ENCODE data around the gene BTLA.

BTLA gene

GRCh38 chr3:112471596-112472325 lies 27.5 kb downstream of the BTLA start:
- DNase-seq (ENCODE audit: extremely low spot score) = no peak
- POLR2A ChIA-PET = no interaction called here
- no peak for TF ChIP-seq LEF1 (IDR thresholded peaks at IDR 0.05; ENCODE audit: borderline replicate concordance)
- no peak for TF ChIP-seq PKNOX1 (IDR thresholded peaks at IDR 0.05)
- TF ChIP-seq NFRKB (IDR thresholded peaks at IDR 0.05) = no peak
- TF ChIP-seq HDGF (IDR thresholded peaks at IDR 0.05; ENCODE audit: borderline replicate concordance) = no peak
- no peak for TF ChIP-seq ELF4 (IDR thresholded peaks at IDR 0.05)
- TF ChIP-seq TARDBP (IDR thresholded peaks at IDR 0.05) = no peak
- TF ChIP-seq FOXM1 (IDR thresholded peaks at IDR 0.05; ENCODE audit: borderline replicate concordance) = no peak
- no peak for TF ChIP-seq CTBP1 (IDR thresholded peaks at IDR 0.05; ENCODE audit: borderline replicate concordance)
- TF ChIP-seq BHLHE40 (IDR thresholded peaks at IDR 0.05; ENCODE audit: borderline replicate concordance) = no peak
- TF ChIP-seq SP1 (IDR thresholded peaks at IDR 0.05) = no peak
- TF ChIP-seq L3MBTL2 (conservative IDR thresholded peaks at IDR 0.05) = no peak
- no peak for TF ChIP-seq ARNT (IDR thresholded peaks at IDR 0.05)
- no peak for TF ChIP-seq SUZ12 (IDR thresholded peaks at IDR 0.05)
- CTCF ChIA-PET = no interaction called here

GRCh38 chr3:112470788-112471187 lies 28.5 kb downstream of the BTLA start:
- CTCF ChIA-PET = no interaction called here
- POLR2A ChIA-PET = no interaction called here
- no peak for TF ChIP-seq ARNT (IDR thresholded peaks at IDR 0.05)
- no peak for TF ChIP-seq CTBP1 (IDR thresholded peaks at IDR 0.05; ENCODE audit: borderline replicate concordance)
- TF ChIP-seq PKNOX1 (IDR thresholded peaks at IDR 0.05) = no peak
- TF ChIP-seq ELF4 (IDR thresholded peaks at IDR 0.05) = no peak
- TF ChIP-seq LEF1 (IDR thresholded peaks at IDR 0.05; ENCODE audit: borderline replicate concordance) = no peak
- TF ChIP-seq BHLHE40 (IDR thresholded peaks at IDR 0.05; ENCODE audit: borderline replicate concordance) = no peak
- TF ChIP-seq FOXK2 (IDR thresholded peaks at IDR 0.05) = no peak
- no peak for TF ChIP-seq HDGF (IDR thresholded peaks at IDR 0.05; ENCODE audit: borderline replicate concordance)
- TF ChIP-seq L3MBTL2 (conservative IDR thresholded peaks at IDR 0.05) = no peak
- TF ChIP-seq SP1 (IDR thresholded peaks at IDR 0.05) = no peak
- TF ChIP-seq ZNF384 (IDR thresholded peaks at IDR 0.05) = no peak
- no peak for TF ChIP-seq TARDBP (IDR thresholded peaks at IDR 0.05)
- no peak for TF ChIP-seq SUZ12 (IDR thresholded peaks at IDR 0.05)
- TF ChIP-seq NFRKB (IDR thresholded peaks at IDR 0.05) = no peak
- no peak for TF ChIP-seq FOXM1 (IDR thresholded peaks at IDR 0.05; ENCODE audit: borderline replicate concordance)
- no peak for TF ChIP-seq FOXA1 (IDR thresholded peaks at IDR 0.05)
- DNase-seq (ENCODE audit: extremely low spot score) = no peak

DNA sequence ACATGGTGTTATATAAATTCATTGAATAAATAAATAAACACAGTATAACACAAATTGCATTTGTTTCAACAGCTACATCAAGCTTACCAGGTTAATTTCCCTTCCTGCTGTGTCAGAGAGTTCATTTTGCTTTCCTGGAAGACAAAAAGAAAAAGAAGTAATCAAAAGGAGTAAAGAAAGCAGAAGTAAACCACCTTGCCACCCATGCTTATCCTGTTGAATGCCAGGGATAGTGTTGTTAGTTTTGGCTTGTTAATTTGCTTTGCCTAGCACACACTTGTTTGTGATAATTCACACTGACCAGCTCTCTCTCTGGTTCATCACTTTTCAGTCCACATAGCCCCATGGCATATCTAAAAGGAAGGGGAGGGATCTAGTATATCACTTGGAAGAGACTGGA lies 29.6 kb downstream of the BTLA start:
- TF ChIP-seq ELF4 (IDR thresholded peaks at IDR 0.05) (no peak), FOXK2 (IDR thresholded peaks at IDR 0.05) (no peak), HDGF (IDR thresholded peaks at IDR 0.05; ENCODE audit: borderline replicate concordance) (no peak), ZNF384 (IDR thresholded peaks at IDR 0.05) (no peak), SP1 (IDR thresholded peaks at IDR 0.05) (no peak), CTBP1 (IDR thresholded peaks at IDR 0.05; ENCODE audit: borderline replicate concordance) (no peak), SUZ12 (IDR thresholded peaks at IDR 0.05) (no peak), TARDBP (IDR thresholded peaks at IDR 0.05) (no peak), PKNOX1 (IDR thresholded peaks at IDR 0.05) (no peak), LEF1 (IDR thresholded peaks at IDR 0.05; ENCODE audit: borderline replicate concordance) (no peak), FOXM1 (IDR thresholded peaks at IDR 0.05; ENCODE audit: borderline replicate concordance) (no peak), L3MBTL2 (conservative IDR thresholded peaks at IDR 0.05) (no peak), BHLHE40 (IDR thresholded peaks at IDR 0.05; ENCODE audit: borderline replicate concordance) (no peak), ARNT (IDR thresholded peaks at IDR 0.05) (no peak), FOXA1 (IDR thresholded peaks at IDR 0.05) (no peak), NFRKB (IDR thresholded peaks at IDR 0.05) (no peak)
- no peak for DNase-seq (ENCODE audit: extremely low spot score)
- ChIA-PET CTCF (no interaction called here), POLR2A (no interaction called here)

DNA sequence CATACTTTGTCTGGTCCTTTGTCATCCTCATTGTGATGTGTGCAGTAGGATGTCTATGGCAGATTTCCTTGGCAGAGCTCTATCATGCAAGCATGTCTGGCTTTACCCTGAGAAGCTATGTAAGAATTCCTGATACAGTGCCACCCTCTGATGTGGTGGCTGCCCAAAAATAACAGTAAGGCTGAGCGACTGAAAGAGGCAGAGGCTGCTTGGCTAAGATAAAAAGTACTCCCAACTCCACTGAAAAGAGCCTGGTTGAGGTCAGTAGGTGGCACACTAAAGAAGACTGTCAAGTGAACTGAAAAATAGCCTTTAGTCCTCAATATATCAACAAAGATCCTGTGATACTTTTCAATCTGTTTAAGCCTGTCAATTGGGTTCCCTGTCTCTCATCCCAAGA lies 31.7 kb downstream of the BTLA start:
- ChIA-PET POLR2A (no interaction called here), CTCF (no interaction called here)
- TF ChIP-seq FOXK2 (IDR thresholded peaks at IDR 0.05) = no peak
- no peak for TF ChIP-seq NFRKB (IDR thresholded peaks at IDR 0.05)
- TF ChIP-seq TARDBP (IDR thresholded peaks at IDR 0.05) = no peak
- no peak for TF ChIP-seq CTBP1 (IDR thresholded peaks at IDR 0.05; ENCODE audit: borderline replicate concordance)
- TF ChIP-seq BHLHE40 (IDR thresholded peaks at IDR 0.05; ENCODE audit: borderline replicate concordance) = no peak
- TF ChIP-seq ZNF384 (IDR thresholded peaks at IDR 0.05) = no peak
- TF ChIP-seq L3MBTL2 (conservative IDR thresholded peaks at IDR 0.05) = no peak
- TF ChIP-seq SP1 (IDR thresholded peaks at IDR 0.05) = no peak
- no peak for TF ChIP-seq PKNOX1 (IDR thresholded peaks at IDR 0.05)
- no peak for TF ChIP-seq SUZ12 (IDR thresholded peaks at IDR 0.05)
- no peak for TF ChIP-seq FOXA1 (IDR thresholded peaks at IDR 0.05)
- no peak for TF ChIP-seq ARNT (IDR thresholded peaks at IDR 0.05)
- no peak for TF ChIP-seq ELF4 (IDR thresholded peaks at IDR 0.05)
- TF ChIP-seq LEF1 (IDR thresholded peaks at IDR 0.05; ENCODE audit: borderline replicate concordance) = no peak
- TF ChIP-seq FOXM1 (IDR thresholded peaks at IDR 0.05; ENCODE audit: borderline replicate concordance) = no peak
- TF ChIP-seq HDGF (IDR thresholded peaks at IDR 0.05; ENCODE audit: borderline replicate concordance) = no peak
- no peak for DNase-seq (ENCODE audit: extremely low spot score)

DNA sequence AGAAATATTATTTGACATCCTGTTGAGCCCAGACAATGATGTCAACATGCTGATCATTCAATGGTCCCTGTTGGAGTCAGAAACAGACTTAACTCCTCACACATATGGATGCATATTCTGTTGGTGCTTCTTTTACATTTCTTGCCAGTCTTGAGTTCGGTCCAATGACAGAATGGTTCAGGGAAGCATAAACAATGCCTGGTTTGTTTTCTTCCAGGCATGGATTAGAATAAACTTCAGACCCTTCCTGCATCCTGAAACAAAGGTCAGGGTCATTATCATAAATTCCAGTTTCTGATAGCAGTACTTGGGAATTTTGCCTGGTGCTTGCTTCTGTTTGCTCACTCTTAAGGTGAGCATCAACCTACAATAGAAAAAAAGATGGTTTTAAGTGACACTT lies 33.3 kb downstream of the BTLA start:
- CTCF ChIA-PET = no interaction called here
- DNase-seq (ENCODE audit: extremely low spot score) = no peak
- TF ChIP-seq FOXA1 (IDR thresholded peaks at IDR 0.05) = no peak
- no peak for TF ChIP-seq SP1 (IDR thresholded peaks at IDR 0.05)
- TF ChIP-seq ELF4 (IDR thresholded peaks at IDR 0.05) = no peak
- TF ChIP-seq L3MBTL2 (conservative IDR thresholded peaks at IDR 0.05) = no peak
- no peak for TF ChIP-seq BHLHE40 (IDR thresholded peaks at IDR 0.05; ENCODE audit: borderline replicate concordance)
- TF ChIP-seq PKNOX1 (IDR thresholded peaks at IDR 0.05) = no peak
- no peak for TF ChIP-seq ARNT (IDR thresholded peaks at IDR 0.05)
- no peak for TF ChIP-seq NFRKB (IDR thresholded peaks at IDR 0.05)
- no peak for TF ChIP-seq TARDBP (IDR thresholded peaks at IDR 0.05)
- TF ChIP-seq SUZ12 (IDR thresholded peaks at IDR 0.05) = no peak
- TF ChIP-seq LEF1 (IDR thresholded peaks at IDR 0.05; ENCODE audit: borderline replicate concordance) = no peak
- TF ChIP-seq FOXM1 (IDR thresholded peaks at IDR 0.05; ENCODE audit: borderline replicate concordance) = no peak
- TF ChIP-seq FOXK2 (IDR thresholded peaks at IDR 0.05) = no peak
- POLR2A ChIA-PET = no interaction called here

Measured in HEK293T (cell line).